OCI-LY7 (cell line): ENCODE results near the gene KRTAP22-1. TPM values are rescaled to one million over a fixed set of nuclear protein-coding genes. Genes with fewer than 3 reads are reported as not detected.

ENCODE experiments used
- BruUV-seq: library from RNA; stranded (reverse); fragments of 400-500 nt; replicated peaks from 2 replicates; lab custom pipeline; 2021; lab: Mats Ljungman, UMichigan
- CTCF ChIA-PET: fragments of 300-600 bp; sonication (Branson Sonifier 250); formaldehyde crosslinking; loops from one replicate; lab custom pipeline; 2022; ENCODE audit warnings: antibody characterized with exemption; ENCODE audit not compliant: unreplicated experiment; lab: Charles Lee
- POLR2A ChIA-PET: fragments of 300-600 bp; sonication (Branson Sonifier 250); formaldehyde crosslinking; loops from one replicate; lab custom pipeline; 2022; ENCODE audit warnings: antibody characterized with exemption; lab: Charles Lee
- DNase-seq: peaks from one replicate; pipeline ENCODE4 v3.0.0-alpha.2; 2015; ENCODE audit warnings: low spot score
- H2AFZ ChIP-seq: fragments of 200-600 bp; sonication (generic), shearing (Covaris generic); 2 replicates; pipeline ENCODE4 v1.6.1; 2014; ENCODE audit warnings: mild to moderate bottlenecking, antibody characterized with exemption, low read length, moderate library complexity
- H3K27ac ChIP-seq: fragments of 200-600 bp; sonication (generic); 2 replicates; pipeline ENCODE4 v1.5.1; 2014; ENCODE audit warnings: mixed run types, low read depth, mild to moderate bottlenecking, moderate library complexity, low read length, inconsistent platforms; ENCODE audit not compliant: poor library complexity, severe bottlenecking
- H3K36me3 ChIP-seq: fragments of 200-600 bp; sonication (generic); 2 replicates; pipeline ENCODE4 v1.6.1; 2014; ENCODE audit warnings: mild to moderate bottlenecking, antibody characterized with exemption, low read length, moderate library complexity, mixed read lengths; ENCODE audit not compliant: insufficient read depth
- H3K4me1 ChIP-seq: fragments of 200-600 bp; sonication (generic); 2 replicates; pipeline ENCODE4 v1.5.1; 2014; ENCODE audit warnings: mild to moderate bottlenecking, low read length; ENCODE audit not compliant: insufficient read depth, poor library complexity, severe bottlenecking
- H3K4me2 ChIP-seq: fragments of 200-600 bp; sonication (generic); 2 replicates; pipeline ENCODE4 v1.6.1; 2014; ENCODE audit warnings: mild to moderate bottlenecking, low read length
- H3K4me3 ChIP-seq: fragments of 200-600 bp; sonication (generic); 2 replicates; pipeline ENCODE4 v1.5.1; 2014; ENCODE audit warnings: mild to moderate bottlenecking, low read depth, low read length; ENCODE audit not compliant: poor library complexity, severe bottlenecking
- H3K79me2 ChIP-seq: fragments of 200-600 bp; sonication (generic); 2 replicates; pipeline ENCODE4 v1.6.1; 2016; ENCODE audit warnings: low read depth, mild to moderate bottlenecking, low read length, moderate library complexity, mixed read lengths; ENCODE audit not compliant: insufficient read depth
- H3K9me2 ChIP-seq: fragments of 200-600 bp; sonication (generic); 2 replicates; pipeline ENCODE4 v1.6.1; 2016; ENCODE audit warnings: mild to moderate bottlenecking, low read length, mixed read lengths; ENCODE audit not compliant: insufficient read depth
- H3K9me3 ChIP-seq: fragments of 200-600 bp; sonication (generic); 2 replicates; pipeline ENCODE4 v1.6.1; 2014; ENCODE audit warnings: mild to moderate bottlenecking, mixed run types, low read length, mixed read lengths
- H4K20me1 ChIP-seq: fragments of 200-600 bp; sonication (generic); 2 replicates; pipeline ENCODE4 v1.6.1; 2014; ENCODE audit warnings: mild to moderate bottlenecking, antibody characterized with exemption, low read length, moderate library complexity, mixed read lengths; ENCODE audit not compliant: insufficient read depth
- EZH2phosphoT487 ChIP-seq: fragments of 200-600 bp; sonication (generic); IDR thresholded peaks from 2 replicates; pipeline ENCODE4 v1.6.1; 2018; ENCODE audit warnings: low read depth, borderline replicate concordance, mild to moderate bottlenecking, mixed run types, antibody characterized with exemption, low read length, moderate library complexity, mixed read lengths
- intact Hi-C: fragments of 100-400 bp; cut with micrococcal nuclease; formaldehyde crosslinking; loops from one replicate; pipeline ENCODE4 v1.10.0; 2022; ENCODE audit not compliant: unreplicated experiment
- total RNA-seq, 2 experiments: library from RNA; depleted of rRNA in 1 of 2; stranded (reverse); fragments of >200 nt in 1 of 2; shearing (Covaris generic) in 1 of 2; gene quantifications; 2 replicates each; pipeline ENCODE4 v1.2.3, GENCODE V29; 2014 to 2022
- TF ChIP-seq, protein P1 (sequence below): fragments of 200-600 bp; sonication (generic); conservative IDR thresholded peaks from 2 replicates; pipeline ENCODE4 v1.5.1; 2014; ENCODE audit warnings: mild to moderate bottlenecking, antibody characterized with exemption, low read length, moderate library complexity, mixed read lengths

Gene KRTAP22-1
- total RNA-seq, 2 experiments from 2014 or later: not detected

DNA sequence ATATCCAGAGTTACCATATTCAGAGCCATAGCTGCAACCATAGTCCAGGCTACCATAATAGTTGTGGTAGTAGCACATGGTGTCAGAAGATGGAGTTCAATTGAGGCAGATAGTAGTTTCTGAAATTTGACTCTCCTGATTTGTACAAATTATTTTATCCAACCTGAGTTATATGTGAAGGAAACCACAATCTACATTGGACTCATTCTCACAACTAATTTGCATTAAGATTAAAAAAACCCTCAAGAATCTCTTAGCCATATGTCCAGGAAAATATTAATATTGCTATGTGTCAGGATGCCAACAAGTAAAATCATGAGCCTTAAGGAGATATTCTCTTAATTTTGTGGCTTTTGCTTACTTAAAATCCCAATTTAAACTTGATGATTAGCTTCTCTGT is 10.6 kb upstream of the KRTAP22-1 start, which contains the start of gene KRTAP22-2:
KRTAP22-2 (minus strand) TSS at position 101 of the 400 bp plus-strand sequence.
- H3K4me3 ChIP-seq: no peak within 1 kb of the TSS
- no peak within 1 kb of the TSS for H3K4me2 ChIP-seq
- no peak within 1 kb of the TSS for H3K27ac ChIP-seq
- no peaks in the 10 kb centered on the region for H3K9me3 ChIP-seq
- no peaks in the 10 kb centered on the region for H3K9me2 ChIP-seq
- intact Hi-C loops: no loop called here
- ChIA-PET CTCF (no interaction called here), POLR2A (interaction anchor here (0.9 kb wide), 1 partner anchor 11 kb away, joined by 3 read pairs; the partner anchor contains the start of gene KRTAP22-1)
- no TSS peak for BruUV-seq
- no peaks in the 10 kb centered on the region for H3K4me1 ChIP-seq
- no peaks in the 10 kb centered on the region for H3K79me2 ChIP-seq
- no peaks in the 10 kb centered on the region for H4K20me1 ChIP-seq
- no peaks in the 10 kb centered on the region for H3K36me3 ChIP-seq
- TF ChIP-seq, protein P1, sequence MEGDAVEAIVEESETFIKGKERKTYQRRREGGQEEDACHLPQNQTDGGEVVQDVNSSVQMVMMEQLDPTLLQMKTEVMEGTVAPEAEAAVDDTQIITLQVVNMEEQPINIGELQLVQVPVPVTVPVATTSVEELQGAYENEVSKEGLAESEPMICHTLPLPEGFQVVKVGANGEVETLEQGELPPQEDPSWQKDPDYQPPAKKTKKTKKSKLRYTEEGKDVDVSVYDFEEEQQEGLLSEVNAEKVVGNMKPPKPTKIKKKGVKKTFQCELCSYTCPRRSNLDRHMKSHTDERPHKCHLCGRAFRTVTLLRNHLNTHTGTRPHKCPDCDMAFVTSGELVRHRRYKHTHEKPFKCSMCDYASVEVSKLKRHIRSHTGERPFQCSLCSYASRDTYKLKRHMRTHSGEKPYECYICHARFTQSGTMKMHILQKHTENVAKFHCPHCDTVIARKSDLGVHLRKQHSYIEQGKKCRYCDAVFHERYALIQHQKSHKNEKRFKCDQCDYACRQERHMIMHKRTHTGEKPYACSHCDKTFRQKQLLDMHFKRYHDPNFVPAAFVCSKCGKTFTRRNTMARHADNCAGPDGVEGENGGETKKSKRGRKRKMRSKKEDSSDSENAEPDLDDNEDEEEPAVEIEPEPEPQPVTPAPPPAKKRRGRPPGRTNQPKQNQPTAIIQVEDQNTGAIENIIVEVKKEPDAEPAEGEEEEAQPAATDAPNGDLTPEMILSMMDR: no peak
- TF ChIP-seq EZH2phosphoT487: no peak
- no peak for DNase-seq
- no peak within 1 kb of the TSS for H2AFZ ChIP-seq

DNA sequence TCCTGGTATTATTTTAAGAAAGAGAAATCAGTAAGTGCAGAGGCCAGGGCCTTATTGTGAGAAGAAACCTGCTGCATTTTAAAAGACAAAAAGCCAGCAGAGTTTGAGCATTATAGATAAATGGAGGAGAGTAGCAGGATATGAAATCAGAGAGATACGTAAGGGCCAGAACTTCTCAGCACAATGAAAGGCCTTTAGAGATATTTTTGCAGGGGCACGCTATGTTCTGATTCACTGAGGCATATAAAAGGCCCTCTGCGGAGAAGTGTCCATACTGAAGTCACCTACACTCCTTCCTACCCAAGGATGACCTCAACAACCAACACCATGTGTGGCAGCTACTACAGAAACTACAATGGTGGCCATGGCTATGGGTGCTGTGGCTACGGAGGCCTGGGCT is 8.7 kb upstream of the KRTAP22-1 start, which contains the start of gene KRTAP6-3:
KRTAP6-3 (plus strand) TSS at position 301 of the 400 bp plus-strand sequence; CDS start at position 307, 6 bp downstream.
- CTCF ChIA-PET: no interaction called here
- DNase-seq: no peak
- POLR2A ChIA-PET: no interaction called here
- Histone ChIP-seq H3K36me3 (no peaks in the 10 kb centered on the region), H3K27ac (no peak within 1 kb of the TSS), H3K9me3 (no peaks in the 10 kb centered on the region), H2AFZ (no peak within 1 kb of the TSS), H3K9me2 (no peaks in the 10 kb centered on the region), H3K4me2 (no peak within 1 kb of the TSS), H3K4me1 (no peaks in the 10 kb centered on the region), H3K79me2 (no peaks in the 10 kb centered on the region), H4K20me1 (no peaks in the 10 kb centered on the region), H3K4me3 (no peak within 1 kb of the TSS)
- no peak for TF ChIP-seq EZH2phosphoT487
- TF ChIP-seq, protein P1: no peak
- intact Hi-C loops: no loop called here
- BruUV-seq: no TSS peak

DNA sequence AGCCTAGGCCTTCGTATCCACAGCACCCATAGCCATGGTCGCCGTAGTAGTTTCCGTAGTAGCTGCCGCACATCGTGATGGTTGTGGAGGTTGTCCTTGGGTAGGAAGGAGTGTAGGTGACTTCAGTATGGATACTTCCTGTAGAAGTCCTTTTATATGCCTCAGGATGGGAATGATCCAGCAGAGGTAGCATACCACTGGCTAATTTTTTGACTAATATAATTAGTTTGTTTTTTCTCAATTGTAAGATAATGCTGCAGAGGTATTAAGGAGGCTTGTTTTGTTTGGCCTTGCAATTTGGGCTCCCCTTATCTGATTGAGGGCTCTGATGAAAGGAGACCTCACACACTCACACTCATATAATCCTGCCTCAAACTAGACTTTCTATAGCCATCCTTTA is 2.1 kb upstream of the KRTAP22-1 start, which contains the start of gene KRTAP6-2:
KRTAP6-2 (minus strand) TSS at position 101 of the 400 bp plus-strand sequence; CDS start at position 73, 28 bp downstream.
- no peak within 1 kb of the TSS for H3K4me2 ChIP-seq
- peaks cover 18% of the 10 kb centered on the region; the same call in 1 of the 2 replicates for H3K9me3 ChIP-seq
- no peaks in the 10 kb centered on the region for H3K4me1 ChIP-seq
- BruUV-seq: no TSS peak
- H3K79me2 ChIP-seq: no peaks in the 10 kb centered on the region
- H3K9me2 ChIP-seq: no peaks in the 10 kb centered on the region
- no peak within 1 kb of the TSS for H3K27ac ChIP-seq
- POLR2A ChIA-PET: no interaction called here
- TF ChIP-seq, protein P1: no peak
- no peak for TF ChIP-seq EZH2phosphoT487
- no peaks in the 10 kb centered on the region for H3K36me3 ChIP-seq
- CTCF ChIA-PET: no interaction called here
- no peak within 1 kb of the TSS for H3K4me3 ChIP-seq
- intact Hi-C loops: no loop called here
- no peak for DNase-seq
- no peaks in the 10 kb centered on the region for H4K20me1 ChIP-seq
- H2AFZ ChIP-seq: no peak within 1 kb of the TSS
